ENCODE results near the gene TRIM10. TPM values are rescaled to one million over a fixed set of nuclear protein-coding genes. Genes with fewer than 3 reads are reported as not detected.
"Not testable (repeated sequence)": the region's sequence is repeated elsewhere in the genome, so short reads cannot be mapped to it uniquely, and the experiment has no call there.

The TRIM10 gene
- total RNA-seq, 2 experiments from 2014 or later, result 0.19 to 0.25 TPM

DNA sequence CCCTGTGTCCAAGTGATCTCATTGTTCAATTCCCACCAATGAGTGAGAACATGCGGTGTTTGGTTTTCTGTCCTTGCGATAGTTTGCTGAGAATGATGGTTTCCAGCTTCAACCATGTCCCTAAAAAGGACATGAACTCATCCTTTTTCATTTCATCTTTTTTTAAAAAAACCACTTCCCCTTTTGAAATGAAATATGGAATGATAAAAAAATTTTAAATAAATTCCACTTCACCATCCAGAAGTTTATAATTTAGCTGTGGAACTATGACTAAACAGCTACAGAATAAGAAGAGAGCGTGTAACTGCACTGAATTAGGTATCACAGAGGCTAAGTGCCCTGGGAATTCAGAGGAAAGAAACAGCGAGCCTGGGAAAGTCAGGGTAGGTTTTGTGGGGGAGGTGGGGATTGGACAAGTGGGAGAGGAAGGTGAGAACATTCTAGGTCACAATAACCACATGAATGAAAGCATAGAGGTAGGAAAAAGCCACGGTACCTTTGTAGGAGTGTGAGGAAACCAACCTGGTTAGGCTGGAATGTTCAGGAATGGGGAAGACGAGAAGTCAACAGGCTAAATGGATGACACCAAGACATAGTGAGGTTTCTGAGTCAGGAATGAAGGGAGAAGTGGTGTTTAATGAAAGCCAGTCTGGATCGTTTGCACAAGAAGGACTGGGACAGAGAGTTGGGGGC, 11.0 kb downstream of the TRIM10 start:
- Mint-ChIP-seq H3K27me3 (ENCODE audit: low read depth) (peaks cover 9% of the 10 kb centered on the region), H3K4me3 (no peak overlapping the region), H3K9me3 (no peaks in the 10 kb centered on the region), H3K4me1 (ENCODE audit: low read depth) (no peaks in the 10 kb centered on the region), H3K27ac (no peak overlapping the region), H3K36me3 (ENCODE audit: low read depth) (no peaks in the 10 kb centered on the region)
- intact Hi-C loops (cut with micrococcal nuclease), result no loop called here
- CTCF ChIA-PET, result no interaction called here
- DNase-seq, result no peak

DNA sequence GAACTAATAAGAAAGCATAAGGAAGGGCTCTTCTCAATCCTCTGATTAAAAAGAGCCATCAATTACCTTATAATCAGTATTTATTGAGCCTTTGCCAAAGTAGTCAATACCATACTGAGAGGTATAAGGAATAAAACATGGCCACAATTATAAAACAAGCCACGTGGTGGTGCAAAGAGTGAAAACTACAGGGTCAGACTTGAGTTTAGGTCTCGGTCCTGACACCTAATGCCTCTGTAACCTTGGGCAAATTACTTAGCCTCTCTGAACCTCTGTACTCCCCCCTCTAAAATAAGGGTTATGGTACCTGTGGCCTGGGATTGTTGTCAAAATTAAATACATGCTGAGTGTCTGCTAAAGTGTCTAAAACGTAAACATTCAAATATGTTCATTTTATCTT, 11.8 kb downstream of the TRIM10 start:
- H3K27me3 Mint-ChIP-seq (ENCODE audit: low read depth), result peaks cover 13% of the 10 kb centered on the region
- no peak for DNase-seq
- no peaks in the 10 kb centered on the region for H3K9me3 Mint-ChIP-seq
- no peaks in the 10 kb centered on the region for H3K4me1 Mint-ChIP-seq (ENCODE audit: low read depth)
- CTCF ChIA-PET, result no interaction called here
- H3K4me3 Mint-ChIP-seq, result no peak overlapping the region
- H3K36me3 Mint-ChIP-seq (ENCODE audit: low read depth), result no peaks in the 10 kb centered on the region
- intact Hi-C loops (cut with micrococcal nuclease), result no loop called here
- no peak overlapping the region for H3K27ac Mint-ChIP-seq

DNA sequence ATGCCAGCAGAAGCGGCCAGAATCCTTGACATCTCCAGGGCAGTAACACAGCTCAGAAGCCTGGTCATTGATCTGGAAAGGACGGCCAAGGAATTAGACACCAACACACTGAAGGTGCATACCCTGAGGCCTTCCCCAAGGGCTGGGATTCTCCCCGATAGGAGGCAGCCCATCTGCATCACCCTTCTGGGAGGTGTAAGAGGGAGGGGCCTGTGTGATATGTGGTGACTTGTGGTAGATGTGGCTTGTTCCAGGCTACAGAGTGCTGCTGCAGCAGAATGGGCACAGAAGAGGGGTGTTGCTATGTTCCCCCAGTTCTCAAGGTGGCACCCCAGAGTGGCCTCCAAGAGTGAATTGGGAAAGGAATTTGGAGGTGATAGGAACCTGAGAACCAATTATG, 13.9 kb downstream of the TRIM10 start:
- H3K27me3 Mint-ChIP-seq (ENCODE audit: low read depth), result peaks cover 21% of the 10 kb centered on the region
- H3K4me1 Mint-ChIP-seq (ENCODE audit: low read depth), result no peaks in the 10 kb centered on the region
- H3K4me3 Mint-ChIP-seq, result no peak overlapping the region
- H3K36me3 Mint-ChIP-seq (ENCODE audit: low read depth), result no peaks in the 10 kb centered on the region
- CTCF ChIA-PET, result interaction anchor here (1.3 kb wide), 1 partner anchor 16 kb away, joined by 4 read pairs; no protein-coding TSS in a partner anchor
- intact Hi-C loops (cut with micrococcal nuclease), result no loop called here
- H3K27ac Mint-ChIP-seq, result no peak overlapping the region
- DNase-seq, result peak; percentile 29
- no peaks in the 10 kb centered on the region for H3K9me3 Mint-ChIP-seq

GRCh38 chr6:30145818-30146217, 15.2 kb downstream of the TRIM10 start:
- Mint-ChIP-seq H3K27ac (no peak overlapping the region), H3K9me3 (no peaks in the 10 kb centered on the region), H3K4me1 (ENCODE audit: low read depth) (no peaks in the 10 kb centered on the region), H3K4me3 (no peak overlapping the region), H3K27me3 (ENCODE audit: low read depth) (peaks cover 29% of the 10 kb centered on the region), H3K36me3 (ENCODE audit: low read depth) (no peaks in the 10 kb centered on the region)
- intact Hi-C loops (cut with micrococcal nuclease), result no loop called here
- CTCF ChIA-PET, result no interaction called here
- no peak for DNase-seq

GRCh38 chr6:30144811-30145210, 16.2 kb downstream of the TRIM10 start:
- Mint-ChIP-seq H3K27ac (no peak overlapping the region), H3K36me3 (ENCODE audit: low read depth) (no peaks in the 10 kb centered on the region), H3K9me3 (no peaks in the 10 kb centered on the region), H3K4me1 (ENCODE audit: low read depth) (no peaks in the 10 kb centered on the region), H3K4me3 (no peak overlapping the region), H3K27me3 (ENCODE audit: low read depth) (peaks cover 36% of the 10 kb centered on the region)
- DNase-seq, result no peak
- intact Hi-C loops (cut with micrococcal nuclease), result no loop called here
- CTCF ChIA-PET, result interaction anchor here (2.9 kb wide), 1 partner anchor 14 kb away, joined by 8 read pairs; no protein-coding TSS in a partner anchor

GRCh38 chr6:30143780-30144179, 17.2 kb downstream of the TRIM10 start:
- Mint-ChIP-seq H3K27me3 (ENCODE audit: low read depth) (peaks cover 41% of the 10 kb centered on the region), H3K27ac (no peak overlapping the region), H3K9me3 (no peaks in the 10 kb centered on the region), H3K4me1 (ENCODE audit: low read depth) (no peaks in the 10 kb centered on the region), H3K36me3 (ENCODE audit: low read depth) (no peaks in the 10 kb centered on the region), H3K4me3 (no peak overlapping the region)
- DNase-seq, result no peak
- CTCF ChIA-PET, result interaction anchor here (0.6 to 2.9 kb wide), 3 partner anchors 11 to 813 kb away, joined by 3 to 8 read pairs (median 3); no protein-coding TSS in a partner anchor
- intact Hi-C loops (cut with micrococcal nuclease), result no loop called here

GRCh38 chr6:30142665-30143064, 18.3 kb downstream of the TRIM10 start:
- no peak overlapping the region for H3K4me3 Mint-ChIP-seq
- no peaks in the 10 kb centered on the region for H3K4me1 Mint-ChIP-seq (ENCODE audit: low read depth)
- no peak for DNase-seq
- CTCF ChIA-PET, result interaction anchor here (2.9 kb wide), 1 partner anchor 12 kb away, joined by 8 read pairs; no protein-coding TSS in a partner anchor
- intact Hi-C loops (cut with micrococcal nuclease), result no loop called here
- no peak overlapping the region for H3K27ac Mint-ChIP-seq
- H3K27me3 Mint-ChIP-seq (ENCODE audit: low read depth), result peaks cover 33% of the 10 kb centered on the region
- no peaks in the 10 kb centered on the region for H3K9me3 Mint-ChIP-seq
- no peaks in the 10 kb centered on the region for H3K36me3 Mint-ChIP-seq (ENCODE audit: low read depth)

GRCh38 chr6:30140240-30140639, 20.8 kb downstream of the TRIM10 start:
- DNase-seq; intact Hi-C loops (cut with micrococcal nuclease); H3K36me3 Mint-ChIP-seq (ENCODE audit: low read depth); H3K4me1 Mint-ChIP-seq (ENCODE audit: low read depth); H3K9me3 Mint-ChIP-seq; CTCF ChIA-PET; H3K27ac Mint-ChIP-seq; H3K4me3 Mint-ChIP-seq: not testable (repeated sequence)
- peaks cover 37% of the 10 kb centered on the region for H3K27me3 Mint-ChIP-seq (ENCODE audit: low read depth)

DNA sequence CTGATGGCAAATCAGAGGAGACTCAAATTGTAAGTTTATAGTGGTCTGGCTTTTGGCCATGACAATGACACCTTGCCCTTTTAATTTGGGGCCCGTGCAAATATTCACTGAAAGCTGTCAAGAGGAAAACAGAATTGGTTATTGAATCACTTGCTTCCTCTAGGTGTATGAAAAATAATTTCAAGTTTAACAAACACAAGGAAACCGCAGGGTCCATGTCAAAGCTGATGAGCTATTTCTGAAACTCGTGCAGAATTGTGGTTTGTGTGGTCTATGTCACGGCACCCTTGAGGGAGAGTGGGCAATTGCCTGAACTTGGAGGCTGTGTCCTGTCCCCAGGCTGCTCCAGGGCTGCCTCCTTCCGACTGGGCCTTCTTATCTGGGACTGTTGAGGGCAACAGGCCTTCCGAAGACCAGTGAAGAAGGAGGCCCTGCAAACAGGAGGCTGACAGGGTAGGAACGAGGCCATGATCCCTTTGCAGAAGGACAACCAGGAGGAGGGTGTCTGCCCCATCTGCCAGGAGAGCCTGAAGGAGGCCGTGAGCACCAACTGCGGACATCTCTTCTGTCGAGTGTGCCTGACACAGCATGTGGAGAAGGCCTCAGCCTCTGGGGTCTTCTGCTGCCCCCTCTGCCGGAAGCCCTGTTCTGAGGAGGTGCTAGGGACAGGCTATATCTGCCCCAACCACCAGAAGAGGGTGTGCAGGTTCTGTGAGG, 24.3 kb downstream of the TRIM10 start:
- Mint-ChIP-seq H3K9me3 (no peaks in the 10 kb centered on the region), H3K27me3 (ENCODE audit: low read depth) (peaks cover 31% of the 10 kb centered on the region)
- no peak for DNase-seq

DNA sequence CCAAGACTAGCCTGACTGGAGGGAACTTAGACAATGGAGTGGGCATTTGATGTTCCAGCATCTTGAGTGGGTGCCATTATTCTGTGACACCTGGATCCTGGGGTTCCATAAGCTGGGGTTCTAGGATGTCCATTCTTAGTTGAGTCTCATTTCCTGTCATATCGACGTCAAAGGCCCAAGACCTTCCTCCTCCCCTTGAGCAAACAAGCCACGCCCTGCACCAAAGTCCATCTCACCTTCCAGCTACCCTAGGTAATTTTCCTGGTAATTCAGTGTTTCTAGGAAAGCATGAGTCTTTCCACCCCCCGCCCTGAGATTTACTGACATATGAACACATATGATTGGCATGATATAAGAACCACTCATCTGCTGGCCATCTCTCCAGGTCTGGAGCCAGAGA, 25.3 kb downstream of the TRIM10 start, which contains the start of gene TRIM40:
TSS of gene TRIM40 (plus strand) at position 384 of the 400 bp plus-strand sequence. CDS start 897 bp downstream, outside the sequence.
- intact Hi-C loops (cut with micrococcal nuclease), result no loop called here
- H3K9me3 Mint-ChIP-seq, result no peaks in the 10 kb centered on the region
- H3K4me1 Mint-ChIP-seq (ENCODE audit: low read depth), result peaks cover 7% of the 10 kb centered on the region
- CTCF ChIA-PET, result interaction anchor here (1.2 to 1.8 kb wide), 2 partner anchors 32 to 34 kb away, joined by 3 to 8 read pairs; no protein-coding TSS in a partner anchor
- H3K36me3 Mint-ChIP-seq (ENCODE audit: low read depth), result no peaks in the 10 kb centered on the region
- no peak within 1 kb of the TSS for H3K27ac Mint-ChIP-seq
- no peak for DNase-seq
- H3K27me3 Mint-ChIP-seq (ENCODE audit: low read depth), result peaks cover 33% of the 10 kb centered on the region
- H3K4me3 Mint-ChIP-seq, result no peak within 1 kb of the TSS

More for the DNA sequence above, 24.3 kb downstream of the TRIM10 start:
- Mint-ChIP-seq H3K4me1 (ENCODE audit: low read depth) (peaks cover 3% of the 10 kb centered on the region), H3K36me3 (ENCODE audit: low read depth) (no peaks in the 10 kb centered on the region), H3K4me3 (no peak overlapping the region), H3K27ac (no peak overlapping the region)
- CTCF ChIA-PET, result interaction anchor here (1.2 to 1.8 kb wide), 2 partner anchors 33 kb away, joined by 3 to 8 read pairs; no protein-coding TSS in a partner anchor
- intact Hi-C loops (cut with micrococcal nuclease), result no loop called here

- intact Hi-C loops (cut with micrococcal nuclease), result no loop called here
- H3K4me3 Mint-ChIP-seq, result no peak overlapping the region
- no peaks in the 10 kb centered on the region for H3K36me3 Mint-ChIP-seq (ENCODE audit: low read depth)
- no peaks in the 10 kb centered on the region for H3K9me3 Mint-ChIP-seq
- H3K27ac Mint-ChIP-seq, result no peak overlapping the region
- peaks cover 36% of the 10 kb centered on the region for H3K27me3 Mint-ChIP-seq (ENCODE audit: low read depth)
- peaks cover 9% of the 10 kb centered on the region for H3K4me1 Mint-ChIP-seq (ENCODE audit: low read depth)
- no peak for DNase-seq
- CTCF ChIA-PET, result interaction anchor here (1.8 to 6.5 kb wide), 2 partner anchors 30 to 32 kb away, joined by 8 to 227 read pairs; no protein-coding TSS in a partner anchor
These were observed 25.9 kb downstream of the TRIM10 start for GRCh38 chr6:30135147-30135546.

- Mint-ChIP-seq H3K4me3 (no peak overlapping the region), H3K36me3 (ENCODE audit: low read depth) (no peaks in the 10 kb centered on the region), H3K4me1 (ENCODE audit: low read depth) (peaks cover 16% of the 10 kb centered on the region), H3K9me3 (no peaks in the 10 kb centered on the region), H3K27me3 (ENCODE audit: low read depth) (peaks cover 49% of the 10 kb centered on the region), H3K27ac (no peak overlapping the region)
- intact Hi-C loops (cut with micrococcal nuclease), result loop anchor here (1.0 to 2.0 kb wide), 5 partner anchors 29 to 284 kb away; partner anchors contain the start of genes PPP1R11 and RNF39
- CTCF ChIA-PET, result interaction anchor here (0.8 to 6.5 kb wide), 27 partner anchors 10 to 242 kb away, joined by 3 to 227 read pairs (median 5); partner anchors contain the start of genes PPP1R11 and TRIM31
- no peak for DNase-seq
These were observed 29.0 kb downstream of the TRIM10 start for GRCh38 chr6:30131947-30132497.

Measured in activated naive CD4-positive, alpha-beta T cell treated with anti-CD3 and anti-CD28 coated beads for 36 hours (primary cell).